Stimulated activated CD8-positive, alpha-beta memory T cell treated with anti-CD3 and anti-CD28 coated beads, Interleukin-15, amount 100 ng/mL, for 1 hour (primary cell): ENCODE measurements around the gene DDX49.

Source experiments
- DNase-seq: peaks from one replicate; pipeline ENCODE4 v3.0.0-alpha.2; 2020; ENCODE audit warnings: low read depth

Gene DDX49, protein sequence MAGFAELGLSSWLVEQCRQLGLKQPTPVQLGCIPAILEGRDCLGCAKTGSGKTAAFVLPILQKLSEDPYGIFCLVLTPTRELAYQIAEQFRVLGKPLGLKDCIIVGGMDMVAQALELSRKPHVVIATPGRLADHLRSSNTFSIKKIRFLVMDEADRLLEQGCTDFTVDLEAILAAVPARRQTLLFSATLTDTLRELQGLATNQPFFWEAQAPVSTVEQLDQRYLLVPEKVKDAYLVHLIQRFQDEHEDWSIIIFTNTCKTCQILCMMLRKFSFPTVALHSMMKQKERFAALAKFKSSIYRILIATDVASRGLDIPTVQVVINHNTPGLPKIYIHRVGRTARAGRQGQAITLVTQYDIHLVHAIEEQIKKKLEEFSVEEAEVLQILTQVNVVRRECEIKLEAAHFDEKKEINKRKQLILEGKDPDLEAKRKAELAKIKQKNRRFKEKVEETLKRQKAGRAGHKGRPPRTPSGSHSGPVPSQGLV

DNA sequence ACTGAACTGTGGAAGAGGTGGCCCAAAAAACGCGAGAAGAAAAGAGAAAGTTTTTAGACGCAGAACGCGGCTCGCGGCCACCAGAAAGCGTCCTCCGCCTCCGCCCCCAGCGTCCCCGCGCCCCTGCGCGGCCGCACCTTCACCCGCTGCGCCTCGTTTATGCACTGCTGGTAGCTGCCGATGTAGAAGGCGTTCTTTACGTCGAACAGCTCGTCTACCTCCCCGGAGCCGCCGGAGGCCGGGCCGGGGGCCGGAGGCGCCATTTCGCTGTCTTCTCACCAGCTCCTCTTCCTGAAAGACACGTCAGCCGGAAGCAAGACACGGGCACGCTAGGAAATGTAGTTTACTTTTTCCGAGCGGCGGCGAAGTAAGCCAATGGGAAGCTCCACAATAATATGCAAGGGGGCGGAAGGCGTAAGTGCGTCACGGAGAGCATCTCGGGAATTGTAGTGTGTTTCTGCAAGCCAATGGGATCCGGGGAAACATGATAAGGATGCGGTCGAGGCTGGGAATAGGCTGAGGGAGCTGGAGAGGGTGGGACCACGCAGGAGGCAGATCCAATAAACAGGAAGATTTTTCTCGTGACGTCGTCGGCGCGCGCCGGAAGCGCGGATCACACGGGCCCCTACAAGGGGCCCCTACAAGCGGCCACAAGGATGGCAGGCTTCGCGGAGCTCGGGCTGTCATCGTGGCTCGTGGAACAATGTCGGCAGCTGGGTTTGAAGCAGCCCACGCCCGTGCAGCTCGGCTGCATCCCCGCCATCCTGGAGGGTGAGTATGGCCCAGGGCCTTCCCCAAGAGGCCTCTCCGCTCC is at the start of gene DDX49, which contains the start of gene COPE:
TSS of gene DDX49 (plus strand) at position 630 of the 814 bp plus-strand sequence. CDS start at position 657, 27 bp downstream.
TSS of gene COPE (minus strand) at position 302 of the 814 bp plus-strand sequence. CDS start at position 263, 39 bp downstream.
- DNase-seq = peak; percentile 94

DNA sequence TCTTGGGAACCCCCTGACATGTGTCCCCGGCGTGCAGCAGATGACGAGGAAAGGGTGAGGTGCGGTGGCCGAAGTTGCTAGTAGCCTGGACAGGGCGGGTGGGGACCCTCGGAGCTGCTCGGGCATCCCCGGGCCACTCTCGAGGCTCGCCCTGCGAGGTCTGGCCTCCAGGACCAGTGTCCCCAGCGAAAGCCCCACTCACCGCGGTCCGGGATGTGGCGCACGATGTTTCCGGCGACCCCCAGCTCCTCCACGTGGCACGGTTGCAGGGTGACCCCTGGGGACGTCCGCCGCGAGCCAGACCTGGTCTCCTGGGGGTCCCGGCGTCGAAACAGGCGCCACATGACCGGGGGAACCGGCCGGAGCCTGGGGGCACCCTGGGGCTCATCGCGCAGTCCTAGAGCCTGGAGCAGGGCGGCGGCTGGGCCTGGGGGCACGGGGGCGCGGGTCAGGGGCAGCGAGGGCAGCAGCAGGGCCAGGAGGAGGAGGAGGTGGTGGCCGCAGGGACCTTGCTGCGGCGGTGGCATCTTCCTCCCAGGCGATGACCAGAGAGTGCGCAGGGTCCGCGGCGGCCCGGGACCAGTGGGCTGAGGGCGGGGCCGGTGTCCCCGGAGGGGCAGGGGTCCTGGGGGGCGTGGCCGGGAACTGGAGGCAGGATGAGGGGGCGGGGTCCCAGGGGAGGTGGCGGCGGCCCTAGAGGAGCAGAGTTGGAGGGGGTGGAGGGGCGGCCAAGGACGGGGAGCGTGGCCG is 49.6 kb upstream of the DDX49 start:
- DNase-seq = no peak

DNA sequence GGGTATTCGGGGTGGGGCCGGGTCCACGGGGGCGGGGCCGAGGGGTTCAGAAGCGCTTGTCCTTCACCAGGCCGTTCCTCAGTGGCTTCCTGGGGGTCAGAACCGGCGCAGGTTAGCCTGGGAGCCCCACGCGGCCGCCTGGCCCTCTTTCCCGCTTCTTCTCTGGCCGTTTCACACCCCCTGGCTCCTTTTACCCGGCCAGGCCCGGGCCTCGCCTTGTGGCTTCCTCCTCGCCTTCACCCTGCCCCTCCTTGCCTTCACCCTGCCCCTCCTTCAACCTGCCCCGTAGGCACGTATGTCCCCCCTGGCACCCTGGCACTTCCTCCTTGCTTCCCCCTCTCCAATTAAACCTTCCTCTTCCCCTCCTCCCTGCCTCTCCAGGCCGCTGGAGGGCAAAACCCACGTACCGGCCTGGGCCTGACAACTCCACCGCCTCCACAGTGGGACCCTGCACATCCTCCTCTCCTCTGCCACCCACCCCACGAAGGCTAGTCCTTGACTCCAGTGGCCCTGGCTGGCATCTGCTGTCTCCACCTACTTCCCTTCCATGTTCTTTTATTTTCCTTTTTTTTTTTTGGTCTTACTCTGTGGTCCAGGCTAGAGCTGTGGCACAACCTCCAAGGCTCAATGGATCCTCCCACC is 48.9 kb upstream of the DDX49 start:
- no peak for DNase-seq

DNA sequence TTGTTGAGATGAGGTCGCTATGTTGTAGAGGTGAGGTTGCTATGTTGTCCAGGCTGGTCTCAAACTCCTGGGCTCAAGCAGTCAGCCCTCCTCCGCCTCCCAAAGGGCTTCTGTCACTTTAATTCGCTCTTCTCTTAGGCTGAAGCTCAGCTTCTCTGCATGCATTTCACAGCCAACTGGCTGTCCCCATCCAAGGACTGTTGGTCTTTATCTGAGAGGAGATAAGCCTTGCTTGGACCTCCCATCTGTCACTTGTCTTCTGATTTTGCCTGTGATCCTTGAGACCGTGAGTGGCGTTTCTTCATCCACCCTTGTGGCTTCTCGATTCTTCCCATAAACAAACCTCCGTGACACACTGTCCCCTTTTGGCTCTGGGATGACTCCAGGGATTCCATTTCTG is 48.0 kb upstream of the DDX49 start:
- DNase-seq = no peak

DNA sequence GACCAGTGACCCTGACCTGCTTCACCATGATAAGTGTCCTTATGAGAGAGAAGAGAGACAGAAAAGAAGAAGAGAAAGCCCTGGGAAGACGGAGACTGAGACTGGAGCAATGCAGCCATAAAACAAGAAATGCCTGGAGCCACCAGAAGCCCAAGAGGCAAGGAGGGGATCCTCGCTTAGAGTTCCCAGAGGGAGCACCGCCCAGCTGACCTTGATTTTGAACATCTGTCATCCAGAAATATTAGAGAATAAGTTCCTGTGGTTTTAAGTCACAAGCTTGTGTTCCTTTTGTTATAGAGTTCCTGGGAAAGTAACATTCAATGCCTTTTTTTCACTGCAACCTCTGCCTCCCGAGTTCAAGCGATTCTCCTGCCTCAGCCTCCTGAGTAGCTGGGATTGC is 43.8 kb upstream of the DDX49 start:
- DNase-seq = no peak

DNA sequence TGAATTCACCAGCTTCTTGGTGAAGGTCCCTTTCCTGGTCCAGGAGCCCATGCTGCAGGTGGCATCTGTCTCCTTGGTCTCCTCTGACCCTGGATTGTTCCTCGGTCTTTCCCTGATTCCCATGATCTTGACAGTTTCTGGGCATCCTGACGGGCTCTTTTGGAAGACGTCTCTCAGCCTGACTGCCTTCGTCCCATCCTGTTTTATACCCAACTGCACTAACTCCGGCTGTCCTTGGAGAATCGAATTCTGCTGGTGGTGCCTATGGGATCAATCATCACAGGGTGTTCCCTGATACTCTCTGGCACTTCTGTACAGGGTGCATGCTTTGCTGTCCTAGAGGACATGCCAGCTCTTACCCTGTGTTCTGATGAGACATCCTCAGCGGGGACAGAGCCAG is 42.6 kb upstream of the DDX49 start:
- no peak for DNase-seq

DNA sequence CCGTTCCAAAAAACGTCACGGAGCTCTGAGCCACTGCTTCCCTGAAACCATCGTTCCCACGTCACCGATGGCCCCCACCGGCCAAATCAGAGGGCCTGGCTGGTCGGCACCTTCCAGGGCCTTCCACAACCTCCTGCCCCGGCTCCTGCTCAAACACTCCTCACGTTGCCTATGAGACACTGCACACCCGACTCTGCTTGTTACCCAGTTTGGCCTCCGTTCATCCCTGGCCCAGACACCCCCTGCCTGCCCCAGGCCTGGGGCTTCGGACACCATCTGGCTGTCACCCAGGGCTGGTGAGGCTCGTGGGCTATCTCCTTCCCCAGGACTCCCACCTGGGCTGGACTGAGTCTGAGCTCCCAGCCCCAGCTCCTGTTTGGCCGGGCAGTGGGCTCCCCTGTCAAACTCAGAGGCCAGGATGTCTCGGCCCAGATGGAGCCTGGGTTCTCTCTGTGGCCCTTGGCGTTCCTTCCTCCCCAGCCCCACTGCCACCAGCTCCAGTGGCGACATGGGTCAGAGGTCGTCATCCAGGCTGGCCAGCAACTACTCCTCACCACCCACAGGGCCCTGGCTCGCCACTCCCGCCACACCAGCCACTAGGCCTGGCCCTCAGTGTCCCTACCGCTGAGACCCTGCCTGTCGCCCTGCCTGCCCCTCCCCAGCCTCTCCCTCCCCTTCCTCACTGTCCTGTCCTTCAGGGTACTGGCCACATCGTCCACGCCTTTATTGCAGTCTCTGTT is 41.3 kb upstream of the DDX49 start:
- no peak for DNase-seq

DNA sequence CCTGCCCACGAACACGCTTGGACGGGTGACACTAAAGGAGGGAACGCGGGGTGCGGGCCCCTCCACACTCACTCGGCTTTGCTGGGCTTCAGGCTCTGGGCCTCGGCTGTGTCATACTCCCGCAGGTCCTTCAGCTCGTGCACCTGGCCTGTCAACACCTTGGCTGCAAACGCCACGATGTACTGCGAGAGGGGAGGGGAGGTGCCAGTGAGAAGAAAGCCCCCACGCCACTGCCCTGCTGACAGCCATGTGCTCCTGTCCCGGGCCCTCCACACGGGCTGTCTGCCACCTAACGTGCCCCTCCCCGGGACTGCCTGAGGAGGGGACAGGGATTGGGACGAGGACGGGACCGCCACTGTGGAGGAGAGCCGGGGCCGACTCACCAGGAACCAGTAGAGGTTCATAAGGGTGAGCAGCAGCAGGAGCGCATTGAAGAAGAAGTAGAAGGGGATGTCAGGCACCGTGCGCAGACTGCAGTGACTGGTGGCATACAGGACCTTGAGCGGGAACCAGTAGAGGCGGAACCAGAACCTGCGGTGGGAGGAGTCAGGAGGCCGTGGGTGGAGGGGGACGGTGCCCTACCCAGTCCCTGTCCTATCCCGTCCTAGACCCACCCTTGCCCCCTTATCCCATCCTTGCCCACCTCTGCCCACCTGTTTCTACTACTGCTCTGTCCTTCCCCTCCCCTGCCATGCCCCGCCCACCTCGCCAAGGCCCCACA is 40.5 kb upstream of the DDX49 start:
- DNase-seq = no peak

DNA sequence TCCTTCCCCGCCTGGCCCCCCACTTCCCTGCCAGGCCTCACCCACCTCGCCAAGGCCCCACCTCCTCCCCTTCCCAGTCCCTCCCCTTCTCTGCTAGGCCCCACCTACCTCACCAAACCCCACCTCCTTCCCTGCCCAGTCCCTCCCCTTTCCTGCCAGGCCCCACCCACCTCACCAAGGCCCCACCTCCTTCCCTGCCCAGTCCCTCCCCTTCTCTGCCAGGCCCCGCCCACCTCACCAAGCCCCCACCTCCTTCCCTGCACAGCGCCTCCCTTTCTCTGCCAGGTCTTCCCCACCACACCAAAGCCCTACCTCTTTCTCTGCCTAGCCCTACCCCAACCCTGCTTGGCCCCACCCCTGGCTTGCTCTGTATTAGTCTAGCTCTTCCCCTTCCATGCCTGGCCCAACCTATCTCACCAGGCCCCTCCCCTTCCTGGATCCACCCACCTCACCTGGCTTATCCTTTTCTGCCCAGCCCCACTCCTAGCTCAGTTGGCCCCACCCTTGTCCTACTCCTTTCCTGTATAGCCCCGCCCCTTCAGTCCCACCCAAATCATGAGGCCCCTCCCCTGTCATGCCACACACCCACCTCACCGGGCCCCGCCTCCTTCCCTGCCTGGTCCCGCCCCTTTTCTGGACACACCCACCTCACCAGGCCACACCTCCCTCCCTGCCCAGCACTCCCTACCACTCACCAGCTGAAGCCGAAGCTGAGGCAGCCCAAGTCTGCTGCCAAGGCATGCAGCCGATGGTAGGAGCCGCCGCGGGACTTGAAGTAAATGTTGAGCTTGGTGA is 39.7 kb upstream of the DDX49 start:
- no peak for DNase-seq

DNA sequence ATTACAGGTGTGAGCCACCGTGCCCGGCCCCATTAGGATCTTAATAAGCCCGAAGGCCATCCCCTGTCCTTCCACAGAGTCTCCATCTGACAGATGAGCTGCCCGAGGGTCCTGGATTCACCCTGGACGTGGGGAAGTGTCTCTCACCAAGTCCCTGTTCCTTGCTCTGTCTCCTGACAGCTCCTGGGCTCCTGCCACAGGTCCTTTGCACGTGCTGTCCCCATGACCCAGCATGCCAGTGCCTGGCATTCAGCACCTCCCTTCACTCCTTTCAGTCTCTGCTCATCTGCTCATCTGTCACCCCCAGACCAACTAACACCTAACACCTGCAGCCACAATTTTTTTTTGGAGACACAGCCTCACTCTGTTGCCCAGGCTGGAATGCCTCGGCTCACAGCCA is 38.0 kb upstream of the DDX49 start:
- no peak for DNase-seq

DNA sequence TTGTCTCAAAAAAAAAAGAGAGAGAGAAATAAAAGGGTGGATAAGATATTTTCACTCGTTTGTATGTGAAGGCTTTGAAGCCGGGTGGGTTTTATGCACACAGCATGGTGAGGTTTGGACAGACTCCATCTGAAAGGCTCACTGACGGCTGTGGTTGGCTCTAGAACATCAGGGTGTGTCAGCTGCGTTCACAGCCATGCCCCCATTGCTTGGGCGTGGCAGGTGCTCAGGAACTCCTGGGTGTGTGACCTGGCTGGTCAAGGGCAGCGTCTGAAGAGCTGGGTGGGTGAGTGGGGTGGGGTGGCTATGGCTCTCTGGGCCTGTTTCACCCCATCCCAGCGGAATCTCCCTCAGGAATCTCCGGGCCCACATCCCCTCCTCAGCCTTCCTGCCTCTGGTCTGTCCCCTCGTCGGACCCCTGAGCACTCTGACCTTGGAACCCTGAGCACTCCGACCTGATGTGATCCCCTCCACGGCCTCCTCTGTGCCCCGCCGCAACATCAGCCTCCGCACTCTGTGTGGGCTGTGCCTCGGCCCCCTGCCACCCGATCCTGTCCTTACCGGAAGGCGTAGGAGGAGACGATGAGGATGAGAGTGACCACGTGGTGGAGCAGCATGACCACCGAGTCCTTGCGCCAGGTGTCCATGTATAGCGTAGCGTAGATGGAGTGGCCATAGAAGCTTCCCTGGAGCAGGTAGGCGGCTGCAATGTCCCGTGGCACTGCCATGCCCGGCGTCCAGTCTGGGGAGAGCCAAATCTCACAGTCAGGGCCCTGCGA is 35.8 kb upstream of the DDX49 start:
- no peak for DNase-seq

DNA sequence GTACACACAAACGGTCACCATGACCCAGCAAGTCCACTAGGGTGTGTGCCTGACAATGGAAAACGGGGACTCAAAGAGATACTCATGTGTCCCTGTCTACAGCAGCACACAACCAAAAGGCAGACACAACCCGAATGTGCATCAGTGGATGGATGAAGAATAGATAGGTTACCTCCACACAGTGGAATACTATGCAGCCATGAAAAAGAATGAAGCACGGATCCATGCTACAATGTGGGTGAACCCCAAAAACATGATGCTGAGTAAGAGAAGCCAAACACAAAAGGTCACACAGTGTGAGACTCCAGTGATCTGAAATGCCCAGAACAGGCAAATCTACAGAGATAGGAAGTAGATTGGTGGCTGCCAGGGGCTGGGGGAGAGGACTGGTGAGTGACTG is 32.5 kb upstream of the DDX49 start:
- no peak for DNase-seq

DNA sequence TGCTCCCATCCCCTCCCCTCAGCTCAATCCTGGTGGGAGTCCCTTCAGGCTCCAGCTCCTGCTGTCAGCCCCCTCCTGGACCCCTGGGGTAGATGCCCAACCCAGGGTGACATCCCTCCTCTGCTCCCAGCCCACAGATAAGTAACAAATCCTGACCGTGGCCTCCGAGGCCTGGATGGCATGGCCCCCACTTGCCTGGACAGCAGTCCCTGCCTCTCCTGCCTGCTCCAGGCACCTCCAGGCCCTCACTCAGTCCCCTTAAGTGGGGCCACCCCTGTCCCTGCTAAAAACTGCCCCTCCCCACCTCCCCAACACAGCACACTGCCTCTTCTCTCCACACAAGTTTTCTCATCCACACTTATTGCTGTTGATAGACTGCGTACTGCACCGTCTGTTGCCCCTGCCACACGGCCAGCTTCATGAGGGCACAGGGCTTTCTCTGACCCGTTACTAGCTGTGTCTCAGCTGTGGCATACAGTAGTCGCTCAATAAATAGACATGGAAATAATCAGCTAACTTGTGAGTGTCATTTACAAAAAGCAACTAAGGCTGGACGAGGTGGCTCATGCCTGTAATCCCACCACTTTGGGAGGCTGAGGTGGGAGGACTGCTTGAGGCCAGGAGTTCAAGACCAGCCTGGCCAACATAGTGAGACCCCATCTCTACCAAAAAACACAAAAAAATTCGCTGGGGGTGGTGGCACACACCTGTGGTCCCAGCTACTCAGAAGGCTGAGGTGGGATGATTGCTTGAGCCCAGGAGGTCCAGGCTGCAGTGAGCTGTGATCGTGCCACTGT is 29.4 kb upstream of the DDX49 start:
- DNase-seq = no peak

DNA sequence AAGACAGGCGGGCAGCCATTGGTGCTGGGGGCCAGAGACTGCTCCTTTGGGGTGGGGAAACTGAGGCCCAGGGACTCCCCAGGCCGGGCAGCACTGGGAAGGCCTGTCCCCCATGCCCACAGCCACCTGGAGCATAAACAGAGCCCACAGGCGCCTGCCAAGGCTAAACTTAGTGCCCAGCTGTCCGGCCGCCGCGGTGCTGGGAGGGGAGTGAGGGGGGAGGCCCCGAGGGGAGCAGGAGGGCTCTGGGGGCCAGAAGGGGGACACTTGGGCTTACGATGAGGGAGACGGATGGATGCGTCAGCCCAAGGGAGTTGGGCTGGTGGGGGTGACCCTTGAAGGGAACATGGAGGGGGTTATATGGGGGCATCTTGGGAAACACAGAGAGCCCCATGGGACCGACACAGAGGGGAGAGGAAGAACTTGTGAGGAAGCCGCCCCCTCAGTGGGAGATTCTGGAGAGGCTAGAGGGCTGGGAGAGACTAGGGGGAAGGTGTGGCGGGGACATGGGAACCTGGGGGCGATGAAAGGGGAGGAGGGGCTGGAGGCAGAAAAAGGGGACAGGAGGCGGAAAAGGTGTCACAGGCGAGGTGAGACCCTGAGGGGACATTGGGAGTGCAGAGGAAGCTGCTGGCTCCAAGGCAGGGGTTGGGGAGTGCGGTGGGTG is 25.8 kb upstream of the DDX49 start:
- DNase-seq = no peak

DNA sequence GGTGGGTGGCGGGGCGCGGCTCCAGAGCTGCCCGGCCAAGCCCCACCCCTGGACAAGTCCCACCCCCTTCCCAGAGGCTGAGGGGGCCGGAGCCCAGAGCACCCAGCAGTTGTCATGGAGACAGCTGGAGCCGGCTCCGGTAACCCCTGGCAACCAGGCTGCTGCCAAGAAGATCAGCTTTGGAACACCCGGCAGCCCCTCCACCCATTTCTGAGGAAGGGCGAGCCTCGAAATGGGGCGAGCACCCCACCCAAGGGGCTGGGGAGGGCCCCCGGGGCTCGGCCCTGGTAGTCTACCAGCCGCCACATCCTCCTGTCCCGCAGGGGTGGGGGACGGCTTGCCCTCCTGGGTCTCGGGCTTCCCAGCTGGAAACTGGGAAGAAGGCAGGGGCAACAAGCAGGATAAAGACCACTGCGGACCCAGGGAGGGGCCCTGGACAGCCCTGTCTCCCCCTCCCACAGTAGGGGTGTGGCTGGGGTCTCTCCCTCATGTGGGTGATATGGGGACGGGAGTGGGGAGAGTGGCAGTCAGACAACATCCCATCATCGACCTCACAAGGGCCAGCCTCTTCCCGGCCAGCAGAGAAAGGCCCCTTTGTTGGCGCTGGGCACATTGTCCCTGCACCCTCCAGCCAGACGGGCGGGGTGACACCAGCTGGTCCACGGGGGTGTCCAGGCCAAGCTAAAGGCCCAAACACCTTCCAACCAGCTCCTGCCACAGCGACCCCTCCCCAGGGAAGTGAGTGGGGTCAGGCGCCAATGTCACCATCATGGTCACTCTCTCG is 25.1 kb upstream of the DDX49 start:
- no peak for DNase-seq

DNA sequence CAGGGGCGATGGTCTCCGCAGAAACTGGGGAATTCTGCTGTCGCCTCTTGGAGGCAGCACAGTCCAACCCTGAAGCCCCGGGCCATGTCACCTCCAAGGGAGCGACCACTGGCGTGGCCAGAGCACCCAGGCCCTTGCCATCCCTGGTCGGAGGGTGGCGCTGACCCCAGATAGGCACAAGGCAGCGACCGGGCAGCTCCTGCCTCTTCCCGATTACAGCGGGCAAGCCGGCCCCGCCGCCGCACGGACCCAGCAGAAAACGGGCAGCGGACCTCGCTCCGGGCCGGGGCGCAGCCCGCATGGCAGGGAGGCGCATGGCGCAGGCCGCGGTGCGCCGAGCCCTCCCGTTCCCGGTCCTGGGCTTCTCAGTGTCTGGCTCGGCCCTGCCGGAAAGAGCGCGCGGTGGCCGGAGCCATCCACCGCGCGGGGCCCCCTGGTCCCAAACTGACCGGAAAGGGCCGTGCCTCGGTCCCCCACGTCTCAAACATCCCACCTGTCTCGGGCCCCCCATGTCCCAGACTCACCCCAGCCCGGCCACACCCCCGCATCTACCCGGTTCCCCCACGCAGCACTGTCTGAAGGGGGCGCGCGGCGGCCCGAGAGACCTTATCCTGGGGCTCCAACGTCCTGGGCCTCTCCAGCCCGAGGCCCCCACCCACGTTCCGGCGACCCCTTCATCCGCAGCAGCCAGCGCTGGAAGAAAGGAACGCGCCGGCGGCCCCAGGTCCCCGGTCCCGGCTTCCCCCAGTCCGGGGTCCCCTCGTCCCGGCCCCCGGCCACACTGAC is 24.3 kb upstream of the DDX49 start:
- no peak for DNase-seq
